Breast epithelium (tissue), 3 donors: ENCODE measurements around the gene CCDC180.

Source experiments
- CTCF ChIP-seq, 3 donors: fragments of 450-650 bp; IDR thresholded peaks; one replicate each; pipeline ENCODE4 v1.5.1; 2016 to 2017; ENCODE audit warnings: antibody characterized with exemption in 3 of 3, mild to moderate bottlenecking in 3 of 3, moderate library complexity in 3 of 3
- POLR2A ChIP-seq: fragments of 450-650 bp; IDR thresholded peaks from one replicate; pipeline ENCODE4 v1.6.1; 2016; ENCODE audit warnings: antibody characterized with exemption, mild to moderate bottlenecking, moderate library complexity
- POLR2AphosphoS5 ChIP-seq, 3 donors: sonication (generic); formaldehyde crosslinking; IDR thresholded peaks; one replicate each; pipeline ENCODE4 v1.6.1; 2017; ENCODE audit warnings: antibody characterized with exemption in 3 of 3

DNA sequence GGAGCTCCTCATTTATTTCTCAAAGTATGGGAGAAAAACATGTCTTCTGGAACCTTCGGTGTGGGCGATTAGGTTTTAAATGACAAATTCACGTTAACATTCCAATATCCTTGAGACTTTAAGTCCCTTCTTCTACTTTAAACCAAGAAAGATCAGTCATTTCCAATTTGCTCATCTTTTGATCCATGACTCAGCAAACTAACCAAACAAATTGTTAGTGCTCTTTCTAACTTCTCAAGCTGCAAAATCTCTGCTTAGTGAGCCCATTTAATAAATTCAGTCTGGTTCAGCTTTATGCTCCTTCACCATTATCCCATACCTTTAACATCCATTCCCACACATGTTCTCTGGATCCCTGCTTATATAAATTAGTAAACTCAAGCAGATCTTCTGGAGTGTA, 5.5 kb upstream of the CCDC180 start:
- TF ChIP-seq CTCF (IDR thresholded peaks at IDR 0.05) (no peak), POLR2A (no peak), POLR2AphosphoS5 (IDR thresholded peaks at IDR 0.05) (no peak)
